GM12878 (cell line): Measurements from ENCODE around the gene SYNGAP1.

Experiments used
- USF1 ChIP-seq: IDR thresholded peaks from 2 replicates; pipeline ENCODE4 v1.6.1; 2011; ENCODE audit warnings: borderline replicate concordance, low read depth, mild to moderate bottlenecking, moderate library complexity, mixed read lengths, low read length; ENCODE audit not compliant: insufficient read depth; ENCODE audit errors: extremely low read length
- TF ChIP-seq, protein P1 (sequence below): IDR thresholded peaks from 2 replicates; pipeline ENCODE4 v1.6.1; 2011; ENCODE audit warnings: mild to moderate bottlenecking, low read depth, low read length, moderate library complexity; ENCODE audit not compliant: insufficient replicate concordance
- TF ChIP-seq, protein P2 (sequence below): fragments of 450-650 bp; formaldehyde crosslinking; IDR thresholded peaks from 2 replicates; pipeline ENCODE4 v1.4.0; 2020; ENCODE audit warnings: mild to moderate bottlenecking, moderate library complexity
- TF ChIP-seq, protein P3 (sequence below): fragments of 450-650 bp; IDR thresholded peaks from 2 replicates; pipeline ENCODE4 v1.6.1; 2017; ENCODE audit warnings: mild to moderate bottlenecking

GRCh38 chr6:33428966-33429749, 9.3 kb downstream of the SYNGAP1 start:
- TF ChIP-seq, protein P1, sequence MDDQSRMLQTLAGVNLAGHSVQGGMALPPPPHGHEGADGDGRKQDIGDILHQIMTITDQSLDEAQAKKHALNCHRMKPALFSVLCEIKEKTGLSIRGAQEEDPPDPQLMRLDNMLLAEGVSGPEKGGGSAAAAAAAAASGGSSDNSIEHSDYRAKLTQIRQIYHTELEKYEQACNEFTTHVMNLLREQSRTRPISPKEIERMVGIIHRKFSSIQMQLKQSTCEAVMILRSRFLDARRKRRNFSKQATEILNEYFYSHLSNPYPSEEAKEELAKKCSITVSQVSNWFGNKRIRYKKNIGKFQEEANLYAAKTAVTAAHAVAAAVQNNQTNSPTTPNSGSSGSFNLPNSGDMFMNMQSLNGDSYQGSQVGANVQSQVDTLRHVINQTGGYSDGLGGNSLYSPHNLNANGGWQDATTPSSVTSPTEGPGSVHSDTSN: no peak
- TF ChIP-seq, protein P2, sequence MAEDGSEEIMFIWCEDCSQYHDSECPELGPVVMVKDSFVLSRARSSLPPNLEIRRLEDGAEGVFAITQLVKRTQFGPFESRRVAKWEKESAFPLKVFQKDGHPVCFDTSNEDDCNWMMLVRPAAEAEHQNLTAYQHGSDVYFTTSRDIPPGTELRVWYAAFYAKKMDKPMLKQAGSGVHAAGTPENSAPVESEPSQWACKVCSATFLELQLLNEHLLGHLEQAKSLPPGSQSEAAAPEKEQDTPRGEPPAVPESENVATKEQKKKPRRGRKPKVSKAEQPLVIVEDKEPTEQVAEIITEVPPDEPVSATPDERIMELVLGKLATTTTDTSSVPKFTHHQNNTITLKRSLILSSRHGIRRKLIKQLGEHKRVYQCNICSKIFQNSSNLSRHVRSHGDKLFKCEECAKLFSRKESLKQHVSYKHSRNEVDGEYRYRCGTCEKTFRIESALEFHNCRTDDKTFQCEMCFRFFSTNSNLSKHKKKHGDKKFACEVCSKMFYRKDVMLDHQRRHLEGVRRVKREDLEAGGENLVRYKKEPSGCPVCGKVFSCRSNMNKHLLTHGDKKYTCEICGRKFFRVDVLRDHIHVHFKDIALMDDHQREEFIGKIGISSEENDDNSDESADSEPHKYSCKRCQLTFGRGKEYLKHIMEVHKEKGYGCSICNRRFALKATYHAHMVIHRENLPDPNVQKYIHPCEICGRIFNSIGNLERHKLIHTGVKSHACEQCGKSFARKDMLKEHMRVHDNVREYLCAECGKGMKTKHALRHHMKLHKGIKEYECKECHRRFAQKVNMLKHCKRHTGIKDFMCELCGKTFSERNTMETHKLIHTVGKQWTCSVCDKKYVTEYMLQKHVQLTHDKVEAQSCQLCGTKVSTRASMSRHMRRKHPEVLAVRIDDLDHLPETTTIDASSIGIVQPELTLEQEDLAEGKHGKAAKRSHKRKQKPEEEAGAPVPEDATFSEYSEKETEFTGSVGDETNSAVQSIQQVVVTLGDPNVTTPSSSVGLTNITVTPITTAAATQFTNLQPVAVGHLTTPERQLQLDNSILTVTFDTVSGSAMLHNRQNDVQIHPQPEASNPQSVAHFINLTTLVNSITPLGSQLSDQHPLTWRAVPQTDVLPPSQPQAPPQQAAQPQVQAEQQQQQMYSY (CRISPR knock-in tag): no peak
- TF ChIP-seq, protein P3, sequence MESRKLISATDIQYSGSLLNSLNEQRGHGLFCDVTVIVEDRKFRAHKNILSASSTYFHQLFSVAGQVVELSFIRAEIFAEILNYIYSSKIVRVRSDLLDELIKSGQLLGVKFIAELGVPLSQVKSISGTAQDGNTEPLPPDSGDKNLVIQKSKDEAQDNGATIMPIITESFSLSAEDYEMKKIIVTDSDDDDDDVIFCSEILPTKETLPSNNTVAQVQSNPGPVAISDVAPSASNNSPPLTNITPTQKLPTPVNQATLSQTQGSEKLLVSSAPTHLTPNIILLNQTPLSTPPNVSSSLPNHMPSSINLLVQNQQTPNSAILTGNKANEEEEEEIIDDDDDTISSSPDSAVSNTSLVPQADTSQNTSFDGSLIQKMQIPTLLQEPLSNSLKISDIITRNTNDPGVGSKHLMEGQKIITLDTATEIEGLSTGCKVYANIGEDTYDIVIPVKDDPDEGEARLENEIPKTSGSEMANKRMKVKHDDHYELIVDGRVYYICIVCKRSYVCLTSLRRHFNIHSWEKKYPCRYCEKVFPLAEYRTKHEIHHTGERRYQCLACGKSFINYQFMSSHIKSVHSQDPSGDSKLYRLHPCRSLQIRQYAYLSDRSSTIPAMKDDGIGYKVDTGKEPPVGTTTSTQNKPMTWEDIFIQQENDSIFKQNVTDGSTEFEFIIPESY: no peak
- no peak for TF ChIP-seq USF1
